ENCODE data around the gene NUBPL.

NUBPL gene

GRCh38 chr14:31687726-31688125 lies 126.5 kb downstream of the NUBPL start:
- WGBS (ENCODE audit: extremely low coverage, insufficient coverage, insufficient read length) = no CpG with 5 or more reads among the region's 1 CpG
- no peaks in the 10 kb centered on the region for H3K79me1 ChIP-seq (ENCODE audit: low read length)
- no peak overlapping the region for H4K12ac ChIP-seq (ENCODE audit: low read depth, low read length)
- no peak overlapping the region for H2BK12ac ChIP-seq (ENCODE audit: low read length)
- H3K9ac ChIP-seq (ENCODE audit: low read length) = no peak overlapping the region
- H3K9me3 ChIP-seq (ENCODE audit: insufficient read depth, low read depth, low read length) = no peaks in the 10 kb centered on the region
- H4K91ac ChIP-seq (ENCODE audit: low read depth, low read length) = no peak overlapping the region
- no peaks in the 10 kb centered on the region for H3K36me3 ChIP-seq (ENCODE audit: control insufficient read depth in 1 of 2, insufficient read depth in 2 of 2, low read length in 2 of 2)
- no peak for DNase-seq
- no peak overlapping the region for H3K4me2 ChIP-seq (ENCODE audit: low read length)
- no peak overlapping the region for H4K8ac ChIP-seq (ENCODE audit: low read depth, low read length)
- no peak overlapping the region for H2BK5ac ChIP-seq (ENCODE audit: low read depth, low read length, poor library complexity)
- H3K27me3 ChIP-seq (ENCODE audit: insufficient read depth, low read length) = no peaks in the 10 kb centered on the region
- no peak overlapping the region for H3K18ac ChIP-seq (ENCODE audit: low read length)
- no peak overlapping the region for H3K27ac ChIP-seq (ENCODE audit: low read depth, low read length)
- H3K23ac ChIP-seq (ENCODE audit: low read length) = no peak overlapping the region
- no peak overlapping the region for H2AK5ac ChIP-seq (ENCODE audit: low read length)
- no peaks in the 10 kb centered on the region for H3K4me1 ChIP-seq (ENCODE audit: control insufficient read depth in 1 of 2, insufficient read depth in 2 of 2, low read length in 2 of 2)
- H3K4ac ChIP-seq (ENCODE audit: low read depth, low read length) = no peak overlapping the region
- no peak overlapping the region for H2AFZ ChIP-seq (ENCODE audit: insufficient read depth, low read length, poor library complexity)
- no peak overlapping the region for H2BK120ac ChIP-seq (ENCODE audit: insufficient read depth, low read length, poor library complexity)
- no peaks in the 10 kb centered on the region for H3K79me2 ChIP-seq (ENCODE audit: control insufficient read depth, insufficient read depth, low read length, poor library complexity)
- H3K14ac ChIP-seq (ENCODE audit: low read length) = no peak overlapping the region
- H3K4me3 ChIP-seq (ENCODE audit: low read depth, low read length) = no peak overlapping the region

- Histone ChIP-seq H3K9me3 (ENCODE audit: insufficient read depth, low read depth, low read length) (no peaks in the 10 kb centered on the region), H3K79me2 (ENCODE audit: control insufficient read depth, insufficient read depth, low read length, poor library complexity) (no peaks in the 10 kb centered on the region), H3K4me3 (ENCODE audit: low read depth, low read length) (no peak overlapping the region), H3K4me1 (ENCODE audit: control insufficient read depth in 1 of 2, insufficient read depth in 2 of 2, low read length in 2 of 2) (no peaks in the 10 kb centered on the region), H4K91ac (ENCODE audit: low read depth, low read length) (no peak overlapping the region), H4K8ac (ENCODE audit: low read depth, low read length) (no peak overlapping the region), H2BK12ac (ENCODE audit: low read length) (no peak overlapping the region), H4K12ac (ENCODE audit: low read depth, low read length) (no peak overlapping the region), H3K14ac (ENCODE audit: low read length) (no peak overlapping the region), H3K27me3 (ENCODE audit: insufficient read depth, low read length) (no peaks in the 10 kb centered on the region), H3K4ac (ENCODE audit: low read depth, low read length) (no peak overlapping the region), H2BK5ac (ENCODE audit: low read depth, low read length, poor library complexity) (no peak overlapping the region), H3K27ac (ENCODE audit: low read depth, low read length) (no peak overlapping the region), H2AFZ (ENCODE audit: insufficient read depth, low read length, poor library complexity) (no peak overlapping the region), H3K36me3 (ENCODE audit: control insufficient read depth in 1 of 2, insufficient read depth in 2 of 2, low read length in 2 of 2) (no peaks in the 10 kb centered on the region), H3K4me2 (ENCODE audit: low read length) (no peak overlapping the region), H3K9ac (ENCODE audit: low read length) (no peak overlapping the region), H3K79me1 (ENCODE audit: low read length) (no peaks in the 10 kb centered on the region), H2BK120ac (ENCODE audit: insufficient read depth, low read length, poor library complexity) (no peak overlapping the region), H3K23ac (ENCODE audit: low read length) (no peak overlapping the region), H2AK5ac (ENCODE audit: low read length) (no peak overlapping the region), H3K18ac (ENCODE audit: low read length) (no peak overlapping the region)
- DNase-seq = no peak
- no CpG with 5 or more reads among the region's 3 CpGs for WGBS (ENCODE audit: extremely low coverage, insufficient coverage, insufficient read length)
Observed at GRCh38 chr14:31690056-31690455, 128.9 kb downstream of the NUBPL start.

GRCh38 chr14:31692376-31692781 lies 131.2 kb downstream of the NUBPL start:
- no peaks in the 10 kb centered on the region for H3K9me3 ChIP-seq (ENCODE audit: insufficient read depth, low read depth, low read length)
- H2BK120ac ChIP-seq (ENCODE audit: insufficient read depth, low read length, poor library complexity) = no peak overlapping the region
- no peak overlapping the region for H3K4ac ChIP-seq (ENCODE audit: low read depth, low read length)
- H3K79me2 ChIP-seq (ENCODE audit: control insufficient read depth, insufficient read depth, low read length, poor library complexity) = no peaks in the 10 kb centered on the region
- H3K18ac ChIP-seq (ENCODE audit: low read length) = no peak overlapping the region
- DNase-seq = no peak
- no peaks in the 10 kb centered on the region for H3K4me1 ChIP-seq (ENCODE audit: control insufficient read depth in 1 of 2, insufficient read depth in 2 of 2, low read length in 2 of 2)
- no peak overlapping the region for H2BK5ac ChIP-seq (ENCODE audit: low read depth, low read length, poor library complexity)
- H3K4me3 ChIP-seq (ENCODE audit: low read depth, low read length) = no peak overlapping the region
- H3K14ac ChIP-seq (ENCODE audit: low read length) = no peak overlapping the region
- H3K79me1 ChIP-seq (ENCODE audit: low read length) = no peaks in the 10 kb centered on the region
- no peak overlapping the region for H3K23ac ChIP-seq (ENCODE audit: low read length)
- no peaks in the 10 kb centered on the region for H3K27me3 ChIP-seq (ENCODE audit: insufficient read depth, low read length)
- no peak overlapping the region for H3K9ac ChIP-seq (ENCODE audit: low read length)
- WGBS (ENCODE audit: extremely low coverage, insufficient coverage, insufficient read length) = no CpG with 5 or more reads among the region's 1 CpG
- H2BK12ac ChIP-seq (ENCODE audit: low read length) = no peak overlapping the region
- H4K91ac ChIP-seq (ENCODE audit: low read depth, low read length) = no peak overlapping the region
- H4K12ac ChIP-seq (ENCODE audit: low read depth, low read length) = no peak overlapping the region
- no peak overlapping the region for H3K27ac ChIP-seq (ENCODE audit: low read depth, low read length)
- no peaks in the 10 kb centered on the region for H3K36me3 ChIP-seq (ENCODE audit: control insufficient read depth in 1 of 2, insufficient read depth in 2 of 2, low read length in 2 of 2)
- H2AK5ac ChIP-seq (ENCODE audit: low read length) = no peak overlapping the region
- no peak overlapping the region for H3K4me2 ChIP-seq (ENCODE audit: low read length)
- no peak overlapping the region for H4K8ac ChIP-seq (ENCODE audit: low read depth, low read length)
- no peak overlapping the region for H2AFZ ChIP-seq (ENCODE audit: insufficient read depth, low read length, poor library complexity)

GRCh38 chr14:31696378-31696777 lies 135.2 kb downstream of the NUBPL start:
- no peak overlapping the region for H3K18ac ChIP-seq (ENCODE audit: low read length)
- H4K12ac ChIP-seq (ENCODE audit: low read depth, low read length) = no peak overlapping the region
- no peaks in the 10 kb centered on the region for H3K79me2 ChIP-seq (ENCODE audit: control insufficient read depth, insufficient read depth, low read length, poor library complexity)
- no peak overlapping the region for H4K91ac ChIP-seq (ENCODE audit: low read depth, low read length)
- no peak overlapping the region for H3K27ac ChIP-seq (ENCODE audit: low read depth, low read length)
- no peak for DNase-seq
- H3K9me3 ChIP-seq (ENCODE audit: insufficient read depth, low read depth, low read length) = peaks cover 8% of the 10 kb centered on the region
- no peaks in the 10 kb centered on the region for H3K27me3 ChIP-seq (ENCODE audit: insufficient read depth, low read length)
- H2BK5ac ChIP-seq (ENCODE audit: low read depth, low read length, poor library complexity) = no peak overlapping the region
- no peaks in the 10 kb centered on the region for H3K4me1 ChIP-seq (ENCODE audit: control insufficient read depth in 1 of 2, insufficient read depth in 2 of 2, low read length in 2 of 2)
- H2BK12ac ChIP-seq (ENCODE audit: low read length) = no peak overlapping the region
- H3K14ac ChIP-seq (ENCODE audit: low read length) = no peak overlapping the region
- no peak overlapping the region for H2AFZ ChIP-seq (ENCODE audit: insufficient read depth, low read length, poor library complexity)
- H3K4me3 ChIP-seq (ENCODE audit: low read depth, low read length) = no peak overlapping the region
- no peak overlapping the region for H3K23ac ChIP-seq (ENCODE audit: low read length)
- no peak overlapping the region for H4K8ac ChIP-seq (ENCODE audit: low read depth, low read length)
- no peak overlapping the region for H3K4me2 ChIP-seq (ENCODE audit: low read length)
- WGBS (ENCODE audit: extremely low coverage, insufficient coverage, insufficient read length) = no CpG with 5 or more reads among the region's 4 CpGs
- no peak overlapping the region for H3K4ac ChIP-seq (ENCODE audit: low read depth, low read length)
- no peaks in the 10 kb centered on the region for H3K36me3 ChIP-seq (ENCODE audit: control insufficient read depth in 1 of 2, insufficient read depth in 2 of 2, low read length in 2 of 2)
- H3K79me1 ChIP-seq (ENCODE audit: low read length) = no peaks in the 10 kb centered on the region
- H2BK120ac ChIP-seq (ENCODE audit: insufficient read depth, low read length, poor library complexity) = no peak overlapping the region
- H3K9ac ChIP-seq (ENCODE audit: low read length) = no peak overlapping the region
- no peak overlapping the region for H2AK5ac ChIP-seq (ENCODE audit: low read length)
